Panc1 (cell line): ENCODE data around the gene TBX18. TPM values are rescaled to one million over a fixed set of nuclear protein-coding genes. Genes with fewer than 3 reads are reported as not detected.

Experiments used
- ATAC-seq: fragments of 200-7000 bp; cut with Tn5 transposase; 2 replicates; pipeline ENCODE4 v1.9.1; 2020; ENCODE audit warnings: mild to moderate bottlenecking, moderate library complexity
- BruUV-seq: library from RNA; stranded (reverse); fragments of 400-500 nt; replicated peaks from 2 replicates; lab custom pipeline; 2021; lab: Mats Ljungman, UMichigan
- CTCF ChIA-PET: fragments of 300-600 bp; sonication (Branson Sonifier 250); formaldehyde crosslinking; loops from one replicate; lab custom pipeline; 2022; ENCODE audit warnings: antibody characterized with exemption; lab: Charles Lee
- POLR2A ChIA-PET: fragments of 300-600 bp; sonication (Branson Sonifier 250); formaldehyde crosslinking; loops from one replicate; lab custom pipeline; 2022; ENCODE audit warnings: antibody characterized with exemption; lab: Charles Lee
- DNase-seq: peaks from one replicate; pipeline ENCODE4 v3.0.0-alpha.2; 2010; ENCODE audit warnings: low read depth, low spot score
- H3K27ac ChIP-seq: 2 replicates; pipeline ENCODE4 v1.5.1; 2011; ENCODE audit warnings: mild to moderate bottlenecking, low read length, inconsistent platforms
- H3K27me3 ChIP-seq: fragments of 200-500 bp; sonication (Bioruptor generic); 2 replicates; pipeline ENCODE4 v1.6.0; 2014; ENCODE audit warnings: low read length, inconsistent platforms; ENCODE audit not compliant: control insufficient read depth, insufficient read depth
- H3K36me3 ChIP-seq: fragments of 200-500 bp; sonication (Bioruptor generic); 2 replicates; pipeline ENCODE4 v1.5.1; 2014; ENCODE audit warnings: inconsistent platforms, mild to moderate bottlenecking, low read length, moderate library complexity; ENCODE audit not compliant: control insufficient read depth, insufficient read depth
- H3K4me1 ChIP-seq: 2 replicates; pipeline ENCODE4 v1.5.1; 2011; ENCODE audit warnings: inconsistent platforms, mild to moderate bottlenecking, low read length, moderate library complexity; ENCODE audit not compliant: control insufficient read depth, insufficient read depth
- H3K4me3 ChIP-seq, 2 experiments: 2 replicates each; pipeline ENCODE4 v1.5.1; 2011 to 2012; ENCODE audit warnings: low read depth in 2 of 2, low read length in 2 of 2, mild to moderate bottlenecking in 2 of 2, inconsistent platforms in 1 of 2, moderate library complexity in 1 of 2
- H3K9me3 ChIP-seq: fragments of 200-500 bp; sonication (Bioruptor generic); 2 replicates; pipeline ENCODE4 v1.5.1; 2014; ENCODE audit warnings: low read depth, mild to moderate bottlenecking, inconsistent platforms, low read length, moderate library complexity; ENCODE audit not compliant: control insufficient read depth, insufficient read depth
- POLR2AphosphoS5 ChIP-seq: IDR thresholded peaks from 2 replicates; pipeline ENCODE4 v1.6.1; 2012; ENCODE audit warnings: mild to moderate bottlenecking, low read depth, low read length, moderate library complexity
- SIN3A ChIP-seq: IDR thresholded peaks from 2 replicates; pipeline ENCODE4 v1.6.1; 2012; ENCODE audit warnings: low read depth, mild to moderate bottlenecking, low read length, moderate library complexity, borderline replicate concordance; ENCODE audit not compliant: insufficient read depth
- TCF7L2 ChIP-seq: IDR thresholded peaks from 2 replicates; pipeline ENCODE4 v1.6.1; 2011; ENCODE audit warnings: mild to moderate bottlenecking, low read depth, low read length, inconsistent platforms
- in situ Hi-C: cut with HindIII; loops from 2 replicates; pipeline ENCODE4 v1.10.0; 2016; ENCODE audit warnings: low sequenced_read_pairs, low pct_unique_long_range_greater_than_20kb
- intact Hi-C: fragments of 100-400 bp; cut with micrococcal nuclease; formaldehyde crosslinking; loops from one replicate; pipeline ENCODE4 v1.10.0; 2022; ENCODE audit not compliant: unreplicated experiment
- total RNA-seq: library from RNA; stranded (reverse); gene quantifications from one replicate; pipeline ENCODE4 v1.2.1, GENCODE V29; 2021; ENCODE audit not compliant: unreplicated experiment
- TF ChIP-seq, protein P1 (sequence below): fragments of 450-650 bp; IDR thresholded peaks from 2 replicates; pipeline ENCODE4 v1.5.1; 2017; ENCODE audit warnings: mild to moderate bottlenecking
- TF ChIP-seq, protein P2 (sequence below), 2 experiments: IDR thresholded peaks; 2 replicates each; pipeline ENCODE4 v1.6.1; 2011 to 2012; ENCODE audit warnings: low read depth in 2 of 2, control low read depth in 1 of 2, low read length in 1 of 2, mild to moderate bottlenecking in 1 of 2, moderate library complexity in 1 of 2; ENCODE audit not compliant: insufficient read depth in 1 of 2

Gene TBX18
- total RNA-seq, 1 experiment from 2014 or later = 10.1 TPM

DNA sequence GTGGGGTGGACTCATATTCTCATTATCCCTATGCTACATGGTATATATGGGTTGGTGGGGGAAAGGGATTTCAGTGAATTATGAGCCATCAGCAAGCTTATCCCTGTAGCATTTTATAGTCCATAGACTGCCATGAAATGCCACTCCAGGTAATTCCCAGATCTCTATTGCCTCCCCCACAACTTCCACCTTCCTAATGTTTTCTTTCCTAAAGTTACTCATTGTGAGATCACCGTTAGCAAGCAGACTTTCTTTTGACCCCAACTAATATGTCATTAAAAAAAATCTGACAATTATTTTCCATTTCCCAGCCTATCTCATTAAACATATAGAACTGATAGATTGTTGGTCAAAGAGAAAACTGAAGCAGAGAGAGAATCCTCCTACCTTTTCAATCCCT is 40.7 kb upstream of the TBX18 start:
- no peak overlapping the region for H3K4me3 ChIP-seq
- H3K27ac ChIP-seq = no peak overlapping the region
- BruUV-seq = no TSS peak
- CTCF ChIA-PET = no interaction called here
- H3K9me3 ChIP-seq = no peaks in the 10 kb centered on the region
- no peak for ATAC-seq
- no peaks in the 10 kb centered on the region for H3K36me3 ChIP-seq
- DNase-seq = no peak
- H3K4me1 ChIP-seq = no peaks in the 10 kb centered on the region
- POLR2A ChIA-PET = no interaction called here
- H3K27me3 ChIP-seq = no peaks in the 10 kb centered on the region
- intact Hi-C loops = no loop called here
- TF ChIP-seq SIN3A (no peak), TCF7L2 (no peak), POLR2AphosphoS5 (no peak)
- TF ChIP-seq, protein P1, sequence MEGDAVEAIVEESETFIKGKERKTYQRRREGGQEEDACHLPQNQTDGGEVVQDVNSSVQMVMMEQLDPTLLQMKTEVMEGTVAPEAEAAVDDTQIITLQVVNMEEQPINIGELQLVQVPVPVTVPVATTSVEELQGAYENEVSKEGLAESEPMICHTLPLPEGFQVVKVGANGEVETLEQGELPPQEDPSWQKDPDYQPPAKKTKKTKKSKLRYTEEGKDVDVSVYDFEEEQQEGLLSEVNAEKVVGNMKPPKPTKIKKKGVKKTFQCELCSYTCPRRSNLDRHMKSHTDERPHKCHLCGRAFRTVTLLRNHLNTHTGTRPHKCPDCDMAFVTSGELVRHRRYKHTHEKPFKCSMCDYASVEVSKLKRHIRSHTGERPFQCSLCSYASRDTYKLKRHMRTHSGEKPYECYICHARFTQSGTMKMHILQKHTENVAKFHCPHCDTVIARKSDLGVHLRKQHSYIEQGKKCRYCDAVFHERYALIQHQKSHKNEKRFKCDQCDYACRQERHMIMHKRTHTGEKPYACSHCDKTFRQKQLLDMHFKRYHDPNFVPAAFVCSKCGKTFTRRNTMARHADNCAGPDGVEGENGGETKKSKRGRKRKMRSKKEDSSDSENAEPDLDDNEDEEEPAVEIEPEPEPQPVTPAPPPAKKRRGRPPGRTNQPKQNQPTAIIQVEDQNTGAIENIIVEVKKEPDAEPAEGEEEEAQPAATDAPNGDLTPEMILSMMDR = no peak
- TF ChIP-seq, protein P2, sequence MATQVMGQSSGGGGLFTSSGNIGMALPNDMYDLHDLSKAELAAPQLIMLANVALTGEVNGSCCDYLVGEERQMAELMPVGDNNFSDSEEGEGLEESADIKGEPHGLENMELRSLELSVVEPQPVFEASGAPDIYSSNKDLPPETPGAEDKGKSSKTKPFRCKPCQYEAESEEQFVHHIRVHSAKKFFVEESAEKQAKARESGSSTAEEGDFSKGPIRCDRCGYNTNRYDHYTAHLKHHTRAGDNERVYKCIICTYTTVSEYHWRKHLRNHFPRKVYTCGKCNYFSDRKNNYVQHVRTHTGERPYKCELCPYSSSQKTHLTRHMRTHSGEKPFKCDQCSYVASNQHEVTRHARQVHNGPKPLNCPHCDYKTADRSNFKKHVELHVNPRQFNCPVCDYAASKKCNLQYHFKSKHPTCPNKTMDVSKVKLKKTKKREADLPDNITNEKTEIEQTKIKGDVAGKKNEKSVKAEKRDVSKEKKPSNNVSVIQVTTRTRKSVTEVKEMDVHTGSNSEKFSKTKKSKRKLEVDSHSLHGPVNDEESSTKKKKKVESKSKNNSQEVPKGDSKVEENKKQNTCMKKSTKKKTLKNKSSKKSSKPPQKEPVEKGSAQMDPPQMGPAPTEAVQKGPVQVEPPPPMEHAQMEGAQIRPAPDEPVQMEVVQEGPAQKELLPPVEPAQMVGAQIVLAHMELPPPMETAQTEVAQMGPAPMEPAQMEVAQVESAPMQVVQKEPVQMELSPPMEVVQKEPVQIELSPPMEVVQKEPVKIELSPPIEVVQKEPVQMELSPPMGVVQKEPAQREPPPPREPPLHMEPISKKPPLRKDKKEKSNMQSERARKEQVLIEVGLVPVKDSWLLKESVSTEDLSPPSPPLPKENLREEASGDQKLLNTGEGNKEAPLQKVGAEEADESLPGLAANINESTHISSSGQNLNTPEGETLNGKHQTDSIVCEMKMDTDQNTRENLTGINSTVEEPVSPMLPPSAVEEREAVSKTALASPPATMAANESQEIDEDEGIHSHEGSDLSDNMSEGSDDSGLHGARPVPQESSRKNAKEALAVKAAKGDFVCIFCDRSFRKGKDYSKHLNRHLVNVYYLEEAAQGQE (IDR thresholded peaks at IDR 0.05; ENCODE audit: insufficient read depth in 1 of 2, low read depth in 2 of 2, low read length in 1 of 2) = no peak
- in situ Hi-C loops = no loop called here

DNA sequence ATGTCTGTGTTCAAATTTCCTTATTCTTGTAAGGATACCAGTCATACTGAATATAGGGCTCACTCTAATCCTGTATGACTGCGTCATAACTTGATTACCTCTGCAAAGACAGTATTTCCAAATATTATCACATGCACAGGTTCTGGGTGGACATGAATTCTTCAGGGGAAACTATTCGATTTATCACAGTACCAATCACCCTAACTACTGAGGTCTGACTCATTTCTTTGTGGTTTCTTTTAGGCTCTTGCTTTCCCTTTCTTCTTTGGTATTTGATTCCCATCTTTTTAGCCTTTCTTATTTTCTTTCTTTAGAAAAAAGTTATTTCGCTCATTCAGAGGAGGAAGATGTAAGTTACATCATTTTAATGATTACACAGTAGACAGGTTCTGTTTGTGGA is 40.3 kb upstream of the TBX18 start:
- Histone ChIP-seq H3K9me3 (no peaks in the 10 kb centered on the region), H3K27me3 (no peaks in the 10 kb centered on the region), H3K27ac (no peak overlapping the region), H3K36me3 (no peaks in the 10 kb centered on the region), H3K4me3 (no peak overlapping the region), H3K4me1 (no peaks in the 10 kb centered on the region)
- ChIA-PET POLR2A (no interaction called here), CTCF (no interaction called here)
- ATAC-seq = no peak
- no TSS peak for BruUV-seq
- DNase-seq = no peak
- intact Hi-C loops (no loop called here), in situ Hi-C loops (no loop called here)
- TF ChIP-seq TCF7L2 (no peak), POLR2AphosphoS5 (no peak), SIN3A (no peak)
- TF ChIP-seq, protein P1 = no peak
- TF ChIP-seq, protein P2 (IDR thresholded peaks at IDR 0.05; ENCODE audit: insufficient read depth in 1 of 2, low read depth in 2 of 2, low read length in 1 of 2) = no peak
